Thyroid gland (tissue), 4 donors: Measurements from ENCODE around the gene AFAP1L1. TPM values are rescaled to one million over a fixed set of nuclear protein-coding genes. Genes with fewer than 3 reads are reported as not detected.
A peak's percentile ranks its signal among the peaks of the same experiment; 100 is the strongest.

Experiments
- DNase-seq, 2 donors: peaks; one replicate each; pipeline ENCODE4 v3.0.0-alpha.2; 2019
- H3K27ac ChIP-seq, 3 donors: fragments of 200-600 bp; sonication (generic); 1 replicate in 2 of 3; 2 replicates in 1 of 3; pipeline ENCODE4 v1.5.1; 2016 to 2019; ENCODE audit warnings: mild to moderate bottlenecking in 1 of 3, moderate library complexity in 1 of 3
- H3K27me3 ChIP-seq: fragments of 200-600 bp; sonication (generic); one replicate; pipeline ENCODE4 v1.5.1; 2019
- H3K36me3 ChIP-seq, 2 donors: fragments of 200-600 bp; sonication (generic); one replicate each; pipeline ENCODE4 v1.5.1; 2016 to 2019
- H3K4me1 ChIP-seq, 2 donors: fragments of 200-600 bp; sonication (generic); one replicate each; pipeline ENCODE4 v1.5.1; 2017 to 2019
- H3K4me3 ChIP-seq, 3 donors: fragments of 200-600 bp; sonication (generic); replicated peaks in 1 of 3; 1 replicate in 2 of 3; 2 replicates in 1 of 3; pipeline ENCODE4 v1.5.1; 2016; ENCODE audit warnings: mild to moderate bottlenecking in 1 of 3
- H3K9me3 ChIP-seq: fragments of 200-600 bp; sonication (generic); one replicate; pipeline ENCODE4 v1.5.1; 2017
- POLR2A ChIP-seq, 2 donors: fragments of 450-650 bp; IDR thresholded peaks; one replicate each; pipeline ENCODE4 v1.6.1; 2017; ENCODE audit warnings: antibody characterized with exemption in 2 of 2, mild to moderate bottlenecking in 2 of 2, moderate library complexity in 1 of 2
- WGBS, 2 donors: methylation state at CpG; one replicate each; pipeline ENCODE4 v1.1.5; 2017; 5-methylcytosine and 5-hydroxymethylcytosine counted together
- intact Hi-C: fragments of 100-400 bp; cut with DNase I; formaldehyde crosslinking; loops from one replicate; pipeline ENCODE4 v1.15.1; 2023
- total RNA-seq, 4 donors: library from RNA; depleted of rRNA; stranded (reverse); fragments of >200 nt; gene quantifications; one replicate each; pipeline ENCODE4 v1.2.3, GENCODE V29; 2016
- TF ChIP-seq, protein P1 (sequence below), 6 experiments: fragments of 200-600 bp in 3 of 6; fragments of 450-650 bp in 3 of 6; sonication (generic) in 3 of 6; IDR thresholded peaks; one replicate each; pipeline ENCODE4 v1.5.1; 2016 to 2019; ENCODE audit warnings: antibody characterized with exemption in 6 of 6, mild to moderate bottlenecking in 2 of 6, inconsistent platforms in 1 of 6, moderate library complexity in 1 of 6

Gene AFAP1L1
- total RNA-seq, 4 donors from 2014 or later = 15.9 to 43.1 (median 26.8) TPM

DNA sequence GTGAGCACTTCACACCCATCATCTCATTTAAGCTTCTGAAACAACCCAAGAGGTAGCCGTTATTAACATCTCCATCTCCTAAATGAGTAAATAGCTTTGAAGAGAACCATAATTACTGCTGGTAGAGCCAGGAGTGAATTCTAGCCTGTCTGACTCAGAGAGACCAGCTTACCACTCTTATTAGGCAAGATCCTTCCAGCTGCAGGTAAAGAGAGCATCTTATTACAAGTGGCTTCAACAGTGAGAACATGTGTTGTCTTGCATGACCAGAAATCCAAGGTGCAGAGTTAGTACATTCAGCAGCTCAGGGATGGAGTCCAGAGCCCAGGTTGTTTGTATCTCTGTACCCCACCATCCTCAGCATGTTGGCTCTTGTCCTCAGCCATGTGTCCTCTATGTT lies 10.9 kb upstream of the AFAP1L1 start:
- Histone ChIP-seq H3K27me3 (no peaks in the 10 kb centered on the region), H3K4me3 (no peak overlapping the region), H3K36me3 (no peaks in the 10 kb centered on the region), H3K27ac (no peak overlapping the region), H3K9me3 (no peaks in the 10 kb centered on the region), H3K4me1 (no peaks in the 10 kb centered on the region)
- no peak for DNase-seq
- WGBS, 2 donors = 82 to 94% methylated on average over 1 of the region's 1 CpG
- intact Hi-C loops = no loop called here
- no peak for TF ChIP-seq POLR2A (IDR thresholded peaks at IDR 0.05)
- TF ChIP-seq, protein P1, sequence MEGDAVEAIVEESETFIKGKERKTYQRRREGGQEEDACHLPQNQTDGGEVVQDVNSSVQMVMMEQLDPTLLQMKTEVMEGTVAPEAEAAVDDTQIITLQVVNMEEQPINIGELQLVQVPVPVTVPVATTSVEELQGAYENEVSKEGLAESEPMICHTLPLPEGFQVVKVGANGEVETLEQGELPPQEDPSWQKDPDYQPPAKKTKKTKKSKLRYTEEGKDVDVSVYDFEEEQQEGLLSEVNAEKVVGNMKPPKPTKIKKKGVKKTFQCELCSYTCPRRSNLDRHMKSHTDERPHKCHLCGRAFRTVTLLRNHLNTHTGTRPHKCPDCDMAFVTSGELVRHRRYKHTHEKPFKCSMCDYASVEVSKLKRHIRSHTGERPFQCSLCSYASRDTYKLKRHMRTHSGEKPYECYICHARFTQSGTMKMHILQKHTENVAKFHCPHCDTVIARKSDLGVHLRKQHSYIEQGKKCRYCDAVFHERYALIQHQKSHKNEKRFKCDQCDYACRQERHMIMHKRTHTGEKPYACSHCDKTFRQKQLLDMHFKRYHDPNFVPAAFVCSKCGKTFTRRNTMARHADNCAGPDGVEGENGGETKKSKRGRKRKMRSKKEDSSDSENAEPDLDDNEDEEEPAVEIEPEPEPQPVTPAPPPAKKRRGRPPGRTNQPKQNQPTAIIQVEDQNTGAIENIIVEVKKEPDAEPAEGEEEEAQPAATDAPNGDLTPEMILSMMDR (IDR thresholded peaks at IDR 0.05) = no peak

DNA sequence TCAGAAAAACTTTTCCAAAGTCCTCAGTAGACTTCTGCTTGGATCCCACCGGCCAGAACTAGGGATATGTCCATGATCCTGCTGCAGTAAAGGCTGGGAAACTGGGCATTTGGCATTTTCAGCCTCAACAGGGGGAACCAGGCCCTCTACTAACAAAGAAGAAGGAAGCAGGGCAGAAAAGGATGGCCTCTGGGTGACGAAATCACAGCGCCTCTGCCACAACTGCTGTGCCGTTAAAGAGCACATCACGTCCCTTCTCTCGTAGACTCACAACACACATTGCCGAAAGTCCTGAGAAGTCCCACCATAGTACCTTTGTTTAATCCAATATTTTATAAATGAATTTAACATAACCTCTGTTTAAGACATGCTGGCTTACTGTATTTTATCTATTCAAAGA lies 10.4 kb upstream of the AFAP1L1 start:
- Histone ChIP-seq H3K36me3 (no peaks in the 10 kb centered on the region), H3K9me3 (no peaks in the 10 kb centered on the region), H3K27ac (no peak overlapping the region), H3K27me3 (no peaks in the 10 kb centered on the region), H3K4me1 (no peaks in the 10 kb centered on the region), H3K4me3 (no peak overlapping the region)
- no peak for DNase-seq
- TF ChIP-seq, protein P1 (IDR thresholded peaks at IDR 0.05) = no peak
- no peak for TF ChIP-seq POLR2A (IDR thresholded peaks at IDR 0.05)
- 65 to 81% methylated on average over 7 of the region's 7 CpGs for WGBS, 2 donors
- intact Hi-C loops = no loop called here

DNA sequence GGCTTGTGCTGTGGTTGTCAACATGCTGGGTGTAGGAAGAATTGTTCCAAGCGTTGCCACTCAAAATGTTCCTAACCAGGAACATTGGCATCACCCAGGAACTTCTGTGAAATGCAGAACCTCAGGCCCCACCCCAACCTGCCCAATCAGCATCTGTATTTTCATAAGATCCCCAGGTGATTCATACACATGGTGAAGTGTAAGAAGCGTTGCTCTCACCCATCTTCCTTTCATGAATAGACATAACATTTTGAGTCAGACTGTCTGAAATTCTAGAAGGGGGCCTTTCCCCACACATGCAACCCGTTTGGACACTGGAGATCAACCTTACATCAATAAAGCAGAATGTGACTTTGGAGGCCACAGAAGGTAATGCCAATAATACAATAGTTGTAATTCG lies 9.3 kb upstream of the AFAP1L1 start:
- WGBS, 2 donors = 72 to 83% methylated on average over 4 of the region's 4 CpGs
- no peak overlapping the region for H3K27ac ChIP-seq
- no peaks in the 10 kb centered on the region for H3K9me3 ChIP-seq
- no peak for DNase-seq
- no peaks in the 10 kb centered on the region for H3K36me3 ChIP-seq
- no peaks in the 10 kb centered on the region for H3K27me3 ChIP-seq
- H3K4me3 ChIP-seq = no peak overlapping the region
- no peaks in the 10 kb centered on the region for H3K4me1 ChIP-seq
- intact Hi-C loops = no loop called here
- no peak for TF ChIP-seq POLR2A (IDR thresholded peaks at IDR 0.05)
- TF ChIP-seq, protein P1 (IDR thresholded peaks at IDR 0.05) = no peak

DNA sequence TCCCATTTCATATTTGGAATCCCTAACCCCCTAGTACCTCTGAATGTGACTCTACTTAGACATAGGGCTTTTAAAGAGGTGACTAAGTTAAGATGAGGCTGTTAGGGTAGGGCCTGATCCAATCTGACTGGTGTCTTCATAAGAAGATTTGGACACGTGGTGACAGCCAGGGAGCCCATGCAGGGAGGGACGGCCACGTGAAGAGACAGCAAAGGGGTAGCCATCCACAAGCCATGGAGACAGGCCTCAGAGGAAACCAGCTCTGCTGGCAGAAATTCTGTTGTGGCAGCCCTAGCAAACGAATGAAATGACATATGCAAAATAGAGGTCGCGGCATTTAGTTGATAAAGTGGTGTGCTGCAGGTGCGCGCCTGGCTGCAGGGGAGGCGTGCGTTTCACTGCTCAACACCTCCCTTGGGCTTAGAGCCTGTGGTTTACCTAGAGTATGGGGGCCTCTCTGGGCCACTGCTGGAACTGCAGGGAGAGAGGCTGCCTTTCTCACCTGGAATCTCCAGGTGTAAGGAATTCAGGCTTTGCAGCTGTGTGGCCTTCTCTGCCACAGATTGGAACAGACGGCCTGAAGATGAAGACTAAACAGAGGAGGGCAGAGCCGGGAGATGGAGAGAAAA lies 7.1 kb upstream of the AFAP1L1 start:
- Histone ChIP-seq H3K4me1 (no peaks in the 10 kb centered on the region), H3K9me3 (no peaks in the 10 kb centered on the region), H3K27me3 (no peaks in the 10 kb centered on the region), H3K27ac (no peak overlapping the region), H3K4me3 (no peak overlapping the region), H3K36me3 (no peaks in the 10 kb centered on the region)
- DNase-seq = peak in 1 of 2 donors; percentile 25
- WGBS, 2 donors = 14 to 32% methylated on average over 12 of the region's 12 CpGs
- no peak for TF ChIP-seq POLR2A (IDR thresholded peaks at IDR 0.05)
- TF ChIP-seq, protein P1 (IDR thresholded peaks at IDR 0.05) = peak in 3 of 6 experiments; percentile 26 to 52 (median 31)
- intact Hi-C loops = no loop called here

DNA sequence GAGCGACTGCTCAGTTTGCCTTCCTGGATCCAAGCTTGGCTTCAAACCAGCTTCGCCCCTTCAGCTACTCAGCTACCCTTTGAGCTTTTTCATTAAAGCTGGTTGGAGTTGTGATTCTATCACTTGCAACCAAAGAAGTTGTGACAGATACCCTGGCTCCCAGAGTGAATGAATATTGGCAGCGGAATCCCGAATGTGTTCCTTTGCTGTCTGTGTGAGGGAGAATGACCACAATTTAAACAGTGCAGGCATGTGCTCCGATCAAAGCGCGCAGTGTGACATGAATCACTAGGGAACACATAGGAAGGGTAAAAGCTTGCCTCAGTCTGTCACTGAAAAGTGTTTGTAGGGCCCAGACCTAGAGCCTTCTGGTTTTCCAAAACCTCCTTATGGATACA lies 6.6 kb upstream of the AFAP1L1 start:
- H3K4me1 ChIP-seq = no peaks in the 10 kb centered on the region
- TF ChIP-seq, protein P1 (IDR thresholded peaks at IDR 0.05) = no peak
- no peak for TF ChIP-seq POLR2A (IDR thresholded peaks at IDR 0.05)
- no peaks in the 10 kb centered on the region for H3K36me3 ChIP-seq
- DNase-seq = no peak
- H3K27ac ChIP-seq = no peak overlapping the region
- 79 to 86% methylated on average over 7 of the region's 7 CpGs for WGBS, 2 donors
- H3K9me3 ChIP-seq = no peaks in the 10 kb centered on the region
- H3K27me3 ChIP-seq = no peaks in the 10 kb centered on the region
- intact Hi-C loops = no loop called here
- no peak overlapping the region for H3K4me3 ChIP-seq
